Glutamatergic neuron (in vitro differentiated cells): ENCODE data around the gene LRRC39. TPM values are rescaled to one million over a fixed set of nuclear protein-coding genes. Genes with fewer than 3 reads are reported as not detected.

ENCODE experiments used
- DNase-seq: peaks from one replicate; pipeline ENCODE4 v3.0.0; 2022
- H3K27ac Mint-ChIP-seq: one replicate; pipeline ENCODE4 v1.8.0; 2020; ENCODE audit warnings: mild to moderate bottlenecking, mixed read lengths, inconsistent platforms; ENCODE audit not compliant: unreplicated experiment
- H3K27me3 Mint-ChIP-seq: one replicate; pipeline ENCODE4 v1.8.0; 2020; ENCODE audit warnings: mild to moderate bottlenecking, moderate library complexity, mixed read lengths, inconsistent platforms; ENCODE audit not compliant: unreplicated experiment
- H3K36me3 Mint-ChIP-seq: one replicate; pipeline ENCODE4 v1.8.0; 2020; ENCODE audit warnings: mild to moderate bottlenecking, mixed read lengths, inconsistent platforms; ENCODE audit not compliant: unreplicated experiment
- H3K4me1 Mint-ChIP-seq: one replicate; pipeline ENCODE4 v1.8.0; 2020; ENCODE audit warnings: mild to moderate bottlenecking, low read depth, mixed read lengths, inconsistent platforms; ENCODE audit not compliant: unreplicated experiment
- H3K4me3 Mint-ChIP-seq: one replicate; pipeline ENCODE4 v1.8.0; 2020; ENCODE audit warnings: mild to moderate bottlenecking, mixed read lengths, inconsistent platforms; ENCODE audit not compliant: unreplicated experiment
- H3K9me3 Mint-ChIP-seq: one replicate; pipeline ENCODE4 v1.8.0; 2020; ENCODE audit warnings: mild to moderate bottlenecking, moderate library complexity, mixed read lengths, inconsistent platforms; ENCODE audit not compliant: unreplicated experiment
- CTCF ChIP-seq: fragments of 200-600 bp; sonication (generic); IDR thresholded peaks from one replicate; pipeline ENCODE4 v1.5.0; 2021; ENCODE audit not compliant: partially characterized antibody, unreplicated experiment
- total RNA-seq: library from RNA; stranded (reverse); fragmentation: NEBNext Ultra II Directional; extraction: Animal tissue kit (Norgen Biotek cat#: 25700); gene quantifications from one replicate; pipeline ENCODE4 v1.2.1, GENCODE V29; 2021; ENCODE audit not compliant: unreplicated experiment

LRRC39 gene
- total RNA-seq, 1 donor from 2014 or later: 2.1 TPM

- H3K27ac Mint-ChIP-seq: no peak overlapping the region
- H3K27me3 Mint-ChIP-seq: peaks cover 3% of the 10 kb centered on the region
- TF ChIP-seq CTCF: no peak
- peaks cover 4% of the 10 kb centered on the region for H3K9me3 Mint-ChIP-seq
- no peaks in the 10 kb centered on the region for H3K4me1 Mint-ChIP-seq
- DNase-seq: no peak
- H3K36me3 Mint-ChIP-seq: no peaks in the 10 kb centered on the region
- H3K4me3 Mint-ChIP-seq: peak overlapping the region; percentile 96
Observed at GRCh38 chr1:100131623-100132022, 46.4 kb downstream of the LRRC39 start.

GRCh38 chr1:100130552-100131077, 47.4 kb downstream of the LRRC39 start:
- Mint-ChIP-seq H3K27ac (no peak overlapping the region), H3K9me3 (peaks cover 4% of the 10 kb centered on the region), H3K27me3 (peaks cover 3% of the 10 kb centered on the region), H3K4me1 (no peaks in the 10 kb centered on the region), H3K36me3 (no peaks in the 10 kb centered on the region), H3K4me3 (no peak overlapping the region)
- TF ChIP-seq CTCF: no peak
- no peak for DNase-seq

GRCh38 chr1:100127226-100127625, 50.8 kb downstream of the LRRC39 start:
- Mint-ChIP-seq H3K27me3 (no peaks in the 10 kb centered on the region), H3K4me3 (no peak overlapping the region), H3K27ac (no peak overlapping the region), H3K9me3 (no peaks in the 10 kb centered on the region), H3K4me1 (no peaks in the 10 kb centered on the region), H3K36me3 (no peaks in the 10 kb centered on the region)
- no peak for TF ChIP-seq CTCF
- DNase-seq: no peak

- Mint-ChIP-seq H3K27ac (no peak overlapping the region), H3K9me3 (no peaks in the 10 kb centered on the region), H3K4me3 (no peak overlapping the region), H3K36me3 (no peaks in the 10 kb centered on the region), H3K4me1 (no peaks in the 10 kb centered on the region), H3K27me3 (no peaks in the 10 kb centered on the region)
- no peak for DNase-seq
- no peak for TF ChIP-seq CTCF
Observed at GRCh38 chr1:100122177-100122576, 55.9 kb downstream of the LRRC39 start.

GRCh38 chr1:100115524-100115923, 62.5 kb downstream of the LRRC39 start:
- no peaks in the 10 kb centered on the region for H3K27me3 Mint-ChIP-seq
- no peak for TF ChIP-seq CTCF
- no peaks in the 10 kb centered on the region for H3K36me3 Mint-ChIP-seq
- H3K4me1 Mint-ChIP-seq: no peaks in the 10 kb centered on the region
- no peaks in the 10 kb centered on the region for H3K9me3 Mint-ChIP-seq
- DNase-seq: no peak
- no peak overlapping the region for H3K27ac Mint-ChIP-seq
- no peak overlapping the region for H3K4me3 Mint-ChIP-seq
